Stimulated activated effector memory CD8-positive, alpha-beta T cell treated with anti-CD3 and anti-CD28 coated beads, Interleukin-12 subunit alpha, Interleukin-12 subunit beta, amount 100 ng/mL, for 72 hours (primary cell): ENCODE results near the gene SUSD5.
"Not testable (repeated sequence)": the region's sequence is repeated elsewhere in the genome, so short reads cannot be mapped to it uniquely, and the experiment has no call there.

Experiments used
- ATAC-seq: fragments of 150-1000 bp; cut with Tn5 transposase; 2 replicates; pipeline ENCODE4 v1.10.0; 2021
- DNase-seq, 2 donors: peaks; one replicate each; pipeline ENCODE4 v3.0.0; 2021 to 2022; ENCODE audit warnings: low spot score in 2 of 2
- H3K27ac Mint-ChIP-seq: one replicate; pipeline ENCODE4 v1.8.0; 2022; ENCODE audit warnings: mild to moderate bottlenecking, mixed read lengths
- H3K36me3 Mint-ChIP-seq: one replicate; pipeline ENCODE4 v1.8.0; 2022; ENCODE audit warnings: mild to moderate bottlenecking, mixed read lengths
- H3K4me1 Mint-ChIP-seq: one replicate; pipeline ENCODE4 v1.8.0; 2022; ENCODE audit warnings: mixed read lengths
- H3K4me3 Mint-ChIP-seq: one replicate; pipeline ENCODE4 v1.8.0; 2022; ENCODE audit warnings: mild to moderate bottlenecking, mixed read lengths
- H3K9me3 Mint-ChIP-seq: one replicate; pipeline ENCODE4 v1.8.0; 2022; ENCODE audit warnings: mixed read lengths

Gene SUSD5

DNA sequence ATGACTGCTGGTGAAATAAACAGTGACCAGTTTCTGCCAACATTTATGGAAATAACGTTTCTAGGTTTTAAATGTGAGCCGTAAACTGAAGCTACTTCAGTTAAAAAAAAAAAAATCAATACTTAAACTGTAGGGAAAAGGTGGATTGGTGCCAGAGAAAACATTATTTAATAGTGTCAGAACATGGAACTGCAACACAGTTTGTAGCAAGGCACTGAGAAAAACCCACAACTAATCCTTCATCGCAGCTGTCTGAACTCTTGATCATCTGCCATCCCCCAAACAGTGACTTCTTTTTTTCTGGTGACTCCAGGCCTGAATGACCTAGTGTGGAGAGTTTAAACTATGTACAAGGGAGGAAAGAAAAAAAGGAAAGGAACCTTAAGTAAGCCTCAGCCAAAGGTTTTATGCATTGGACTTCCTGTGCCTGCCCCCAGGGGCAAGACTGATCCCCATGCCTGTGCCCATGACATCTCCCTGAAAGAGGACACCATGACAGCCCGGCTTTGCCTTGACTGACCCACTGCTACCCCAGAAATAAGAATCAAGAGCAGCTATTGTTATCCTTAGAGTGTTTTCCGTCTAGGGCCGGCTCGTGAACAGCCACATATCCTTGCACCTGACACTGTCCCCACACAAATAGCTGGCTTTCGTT lies 71.7 kb downstream of the SUSD5 start:
- peaks cover 16% of the 10 kb centered on the region for H3K36me3 Mint-ChIP-seq
- no peaks in the 10 kb centered on the region for H3K9me3 Mint-ChIP-seq
- no peaks in the 10 kb centered on the region for H3K4me1 Mint-ChIP-seq
- no peak overlapping the region for H3K4me3 Mint-ChIP-seq
- DNase-seq = peak in 1 of 2 donors; percentile 38
- ATAC-seq = no peak
- no peak overlapping the region for H3K27ac Mint-ChIP-seq

DNA sequence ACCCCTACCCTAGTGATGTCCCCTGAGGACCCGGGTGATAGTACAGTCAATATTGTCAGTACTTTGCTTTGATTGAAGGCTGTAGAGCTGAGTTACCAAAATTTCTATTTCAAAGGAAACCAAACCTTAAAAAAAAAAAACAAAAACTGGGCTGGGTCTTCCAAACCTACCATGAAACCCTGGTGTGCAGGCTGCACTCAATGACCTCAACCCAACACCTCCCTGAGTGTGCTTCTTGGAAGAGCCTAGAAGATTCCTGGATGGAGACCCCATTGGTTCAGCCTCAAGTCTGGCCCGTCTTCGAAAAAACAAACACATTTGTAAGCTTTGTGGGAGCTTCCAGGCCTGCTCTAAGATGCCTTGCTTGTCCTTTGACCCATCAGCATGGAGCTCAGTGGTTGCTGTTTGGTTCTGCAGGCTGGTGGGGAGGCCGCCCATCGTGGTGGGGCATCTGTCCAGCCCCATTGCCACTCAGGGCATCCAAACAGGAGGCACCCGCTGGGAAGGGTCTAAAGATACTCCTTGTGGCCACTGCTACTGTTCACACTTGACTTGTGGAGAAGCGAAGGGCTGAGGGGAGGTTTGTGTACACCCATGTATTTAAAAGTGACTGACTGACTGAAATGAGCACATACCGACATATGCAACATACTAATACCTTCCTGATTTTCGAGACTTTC lies 72.6 kb downstream of the SUSD5 start:
- ATAC-seq (no peak), DNase-seq (peak in 1 of 2 donors; percentile 28)
- H3K4me3 Mint-ChIP-seq = no peak overlapping the region
- no peaks in the 10 kb centered on the region for H3K9me3 Mint-ChIP-seq
- H3K4me1 Mint-ChIP-seq = no peaks in the 10 kb centered on the region
- no peak overlapping the region for H3K27ac Mint-ChIP-seq
- peaks cover 18% of the 10 kb centered on the region for H3K36me3 Mint-ChIP-seq

DNA sequence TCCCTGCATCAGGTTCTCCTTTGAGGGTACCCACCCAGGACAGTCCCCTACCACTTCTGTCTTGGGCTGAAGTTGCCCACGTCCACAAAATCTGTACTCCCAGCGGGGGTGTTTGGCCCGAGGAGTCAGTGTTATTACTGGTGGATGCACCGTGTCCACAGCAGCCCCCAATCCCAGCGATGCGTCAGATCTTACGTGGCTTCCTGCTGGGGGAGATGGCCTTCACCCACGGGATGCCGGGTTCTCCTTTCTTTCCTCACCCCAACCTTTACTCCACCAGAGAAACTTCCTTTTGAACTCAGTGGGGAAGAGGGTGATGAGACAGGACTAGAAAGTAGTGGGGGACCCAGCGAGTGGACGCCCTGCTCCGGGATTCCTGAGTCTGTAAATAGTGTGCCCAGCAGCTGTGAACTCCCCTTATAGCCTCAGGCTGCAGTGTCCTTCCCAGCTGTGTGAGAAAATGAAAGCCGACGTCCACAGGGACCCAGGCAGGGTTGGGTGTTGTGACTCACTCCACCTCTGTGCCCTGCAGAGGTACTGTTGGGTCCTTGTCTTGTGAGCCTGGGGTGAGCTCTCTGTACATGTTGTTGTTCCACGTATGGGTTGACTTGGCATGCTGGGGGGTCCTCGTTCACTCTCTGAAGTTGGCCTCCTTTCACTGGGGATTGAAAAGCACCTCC lies 73.2 kb downstream of the SUSD5 start:
- no peak overlapping the region for H3K4me3 Mint-ChIP-seq
- peaks cover 18% of the 10 kb centered on the region for H3K36me3 Mint-ChIP-seq

DNA sequence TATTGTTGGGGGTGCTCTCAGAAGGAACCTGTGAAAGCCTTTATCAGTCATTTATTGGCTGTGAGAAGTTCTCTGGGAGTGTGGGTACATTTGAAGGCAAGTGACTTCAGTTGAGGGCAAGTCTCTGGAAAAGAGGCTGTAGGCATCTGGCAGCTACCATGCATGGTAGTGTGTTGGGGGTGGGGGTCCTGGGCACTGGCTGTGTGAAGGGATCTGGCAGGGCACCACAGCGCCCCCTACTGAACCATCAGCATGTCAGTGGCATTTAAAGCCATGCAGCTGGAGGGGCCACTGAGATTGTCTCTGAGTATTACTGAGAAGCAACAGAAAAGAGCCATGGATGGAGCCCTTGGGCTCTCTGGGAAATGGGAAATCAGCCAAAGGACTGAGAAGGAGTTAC lies 74.2 kb downstream of the SUSD5 start:
- Mint-ChIP-seq H3K36me3 (peaks cover 18% of the 10 kb centered on the region), H3K27ac (no peak overlapping the region), H3K4me1 (no peaks in the 10 kb centered on the region), H3K4me3 (no peak overlapping the region), H3K9me3 (no peaks in the 10 kb centered on the region)
- DNase-seq (peak in 1 of 2 donors; percentile 56), ATAC-seq (peak; percentile 36)

More for the DNA sequence above, 73.2 kb downstream of the SUSD5 start:
- no peak overlapping the region for H3K27ac Mint-ChIP-seq
- no peaks in the 10 kb centered on the region for H3K4me1 Mint-ChIP-seq
- ATAC-seq (no peak), DNase-seq (peak in 1 of 2 donors; percentile 37)
- H3K9me3 Mint-ChIP-seq = no peaks in the 10 kb centered on the region

- peaks cover 23% of the 10 kb centered on the region for H3K36me3 Mint-ChIP-seq
- no peaks in the 10 kb centered on the region for H3K9me3 Mint-ChIP-seq
- H3K4me1 Mint-ChIP-seq = no peaks in the 10 kb centered on the region
- DNase-seq (no peak), ATAC-seq (no peak)
- H3K4me3 Mint-ChIP-seq = no peak overlapping the region
- peak overlapping the region; percentile 13 for H3K27ac Mint-ChIP-seq
Observed at GRCh38 chr3:33141006-33141405, 77.6 kb downstream of the SUSD5 start.

GRCh38 chr3:33139996-33140395 lies 78.6 kb downstream of the SUSD5 start:
- no peak for DNase-seq
- Mint-ChIP-seq H3K4me1 (no peaks in the 10 kb centered on the region), H3K4me3 (no peak overlapping the region), H3K9me3 (no peaks in the 10 kb centered on the region), H3K27ac (no peak overlapping the region), H3K36me3 (peaks cover 33% of the 10 kb centered on the region)
- no peak for ATAC-seq

DNA sequence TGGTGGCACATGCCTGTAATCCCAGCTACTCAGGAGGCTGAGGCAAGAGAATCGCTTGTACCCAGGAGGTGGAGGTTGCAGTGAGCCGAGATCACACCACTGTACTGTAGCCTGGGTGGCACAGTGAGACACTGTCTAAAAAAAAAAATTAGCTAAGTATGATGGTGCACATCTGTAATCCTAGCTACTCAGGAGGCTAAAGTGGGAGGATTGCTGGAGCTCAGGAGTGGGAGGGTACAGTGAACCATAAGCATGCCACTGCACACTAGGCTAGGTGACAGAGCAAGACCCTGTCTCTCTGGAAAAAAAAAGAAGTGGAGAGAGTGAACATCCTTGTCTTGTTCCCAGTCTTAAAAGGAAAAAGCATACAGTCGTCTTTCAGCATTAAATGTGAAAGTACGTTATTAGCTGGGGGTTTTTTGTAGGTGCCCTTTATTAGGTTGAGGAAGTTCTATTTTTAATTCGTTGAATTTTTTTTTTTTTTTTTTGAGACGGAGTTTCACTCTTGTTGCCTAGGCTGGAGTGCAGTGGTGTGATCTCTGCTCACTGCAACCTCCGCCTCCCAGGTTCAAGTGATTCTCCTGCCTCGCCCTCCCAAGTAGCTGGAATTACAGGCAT lies 79.5 kb downstream of the SUSD5 start:
- peak in 1 of 2 donors; percentile 39 for DNase-seq
- H3K36me3 Mint-ChIP-seq = peaks cover 42% of the 10 kb centered on the region
- H3K4me3 Mint-ChIP-seq, H3K9me3 Mint-ChIP-seq, H3K27ac Mint-ChIP-seq, ATAC-seq, H3K4me1 Mint-ChIP-seq: not testable (repeated sequence)

DNA sequence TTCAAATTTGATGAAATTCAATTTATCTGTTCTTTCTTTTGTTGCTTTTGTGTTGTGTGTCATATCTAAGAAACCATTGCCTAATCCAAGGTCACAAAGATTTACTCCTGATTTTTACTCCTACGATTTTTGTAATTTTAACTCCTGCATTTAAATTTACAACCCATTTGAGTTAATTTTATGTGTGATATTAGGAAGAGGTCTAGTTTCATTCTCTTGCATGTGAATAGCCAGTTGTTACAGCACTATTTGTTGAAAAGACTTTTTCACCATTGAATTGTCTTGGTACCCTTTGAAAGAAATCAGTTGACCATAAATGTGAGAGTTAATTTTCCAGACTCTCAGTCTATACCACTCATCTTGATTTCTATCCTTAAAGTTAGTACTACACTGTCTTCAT lies 80.9 kb downstream of the SUSD5 start:
- no peak for ATAC-seq
- peaks cover 48% of the 10 kb centered on the region for H3K36me3 Mint-ChIP-seq

DNA sequence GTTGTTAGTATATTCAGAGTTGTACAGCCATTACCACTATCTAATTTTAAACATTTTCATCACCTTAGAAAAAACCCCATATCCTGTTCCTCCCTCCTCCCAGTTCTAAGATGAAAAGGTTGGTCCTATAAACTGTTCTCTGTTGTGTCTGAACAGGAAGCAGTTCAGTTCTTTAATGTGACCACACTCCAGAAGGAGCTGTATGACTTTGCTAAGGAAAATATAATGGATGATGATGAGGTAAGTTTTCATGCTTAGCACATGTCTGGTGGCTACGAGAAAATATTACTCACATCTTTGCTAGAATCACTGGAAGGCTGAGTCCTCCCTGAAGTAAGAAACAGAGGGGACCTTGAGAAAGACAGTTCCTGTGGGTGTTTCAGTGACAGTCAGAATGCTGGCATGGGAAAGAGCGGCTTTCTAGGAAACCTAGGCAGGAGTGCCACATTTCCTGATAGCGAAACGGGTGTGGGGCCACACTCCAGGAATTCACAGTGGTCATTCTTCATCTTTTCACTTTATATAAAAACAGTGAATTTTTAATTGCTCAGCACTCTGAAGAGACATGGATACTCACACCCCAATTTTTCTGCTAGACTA lies 84.5 kb downstream of the SUSD5 start:
- Mint-ChIP-seq H3K9me3 (no peaks in the 10 kb centered on the region), H3K27ac (no peak overlapping the region), H3K36me3 (peaks cover 60% of the 10 kb centered on the region), H3K4me3 (no peak overlapping the region), H3K4me1 (no peaks in the 10 kb centered on the region)
- DNase-seq (no peak), ATAC-seq (peak; percentile 39)

More for the DNA sequence above, 80.9 kb downstream of the SUSD5 start:
- Mint-ChIP-seq H3K9me3 (no peaks in the 10 kb centered on the region), H3K27ac (no peak overlapping the region), H3K4me3 (no peak overlapping the region), H3K4me1 (no peaks in the 10 kb centered on the region)
- DNase-seq = no peak

GRCh38 chr3:33132019-33132360 lies 86.6 kb downstream of the SUSD5 start:
- Mint-ChIP-seq H3K9me3 (no peaks in the 10 kb centered on the region), H3K27ac (no peak overlapping the region), H3K36me3 (peaks cover 61% of the 10 kb centered on the region), H3K4me1 (no peaks in the 10 kb centered on the region), H3K4me3 (no peak overlapping the region)
- no peak for ATAC-seq
- DNase-seq = no peak

DNA sequence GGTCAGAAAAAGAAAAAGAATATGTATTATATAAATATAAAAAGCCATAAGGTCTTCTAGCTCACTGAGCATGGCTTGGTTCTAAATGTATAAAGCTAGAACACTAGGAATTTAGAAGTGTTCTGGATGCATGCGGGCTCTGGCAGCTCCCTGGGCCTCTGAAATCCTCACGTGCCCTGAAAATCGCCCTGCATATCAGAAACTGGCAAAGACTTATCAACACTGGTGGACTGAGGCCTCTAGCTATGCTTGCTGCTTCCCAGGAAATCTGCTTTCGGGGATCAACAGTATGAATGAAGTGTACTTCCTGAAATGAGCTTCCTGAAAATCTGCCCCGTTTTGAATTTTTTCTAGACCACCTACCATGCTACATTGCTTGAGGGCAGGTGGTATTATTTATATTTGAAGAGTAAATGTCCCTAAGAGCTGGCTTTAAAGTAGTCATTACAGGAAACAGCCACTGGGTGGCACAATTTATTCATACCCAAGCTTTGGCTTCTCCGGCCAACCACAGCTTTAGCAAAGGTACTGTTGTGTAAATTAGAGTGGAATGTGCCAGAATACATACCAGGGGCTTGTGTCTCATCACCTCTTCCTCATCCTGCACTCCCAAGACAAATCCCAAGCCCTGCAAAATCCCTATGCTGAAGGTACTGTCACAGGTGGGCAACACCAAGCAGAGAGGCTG lies 87.1 kb downstream of the SUSD5 start:
- Mint-ChIP-seq H3K4me1 (no peaks in the 10 kb centered on the region), H3K4me3 (no peak overlapping the region), H3K9me3 (no peaks in the 10 kb centered on the region), H3K36me3 (peaks cover 66% of the 10 kb centered on the region), H3K27ac (no peak overlapping the region)
- ATAC-seq = peak; percentile 61
- no peak for DNase-seq

GRCh38 chr3:33130144-33130543 lies 88.5 kb downstream of the SUSD5 start:
- no peak for ATAC-seq
- Mint-ChIP-seq H3K27ac (no peak overlapping the region), H3K9me3 (no peaks in the 10 kb centered on the region), H3K4me3 (no peak overlapping the region), H3K36me3 (peaks cover 66% of the 10 kb centered on the region), H3K4me1 (no peaks in the 10 kb centered on the region)
- no peak for DNase-seq

DNA sequence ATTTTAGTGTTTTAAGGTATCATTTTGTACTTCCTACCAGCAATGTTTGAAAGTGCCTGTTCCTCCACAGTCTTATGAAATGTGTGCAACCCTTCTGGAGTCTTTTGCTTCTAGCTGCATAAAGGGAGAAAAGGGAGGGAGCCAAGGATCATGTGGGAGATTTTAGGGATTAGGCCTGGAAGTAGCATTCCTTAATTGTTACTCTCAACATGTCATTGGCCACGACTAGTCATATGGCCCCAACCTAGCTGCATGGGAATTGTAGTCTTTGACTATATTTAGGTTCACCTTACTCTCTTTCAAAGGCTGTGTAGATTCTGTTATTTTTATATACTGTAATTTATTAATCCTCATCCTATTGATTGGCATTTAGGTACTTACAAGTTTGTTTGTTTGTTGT lies 89.9 kb downstream of the SUSD5 start:
- peak overlapping the region; percentile 3 for H3K27ac Mint-ChIP-seq
- DNase-seq (no peak), ATAC-seq (no peak)
- H3K36me3 Mint-ChIP-seq = peaks cover 60% of the 10 kb centered on the region
- H3K9me3 Mint-ChIP-seq = no peaks in the 10 kb centered on the region
- H3K4me3 Mint-ChIP-seq = no peak overlapping the region
- peaks cover 8% of the 10 kb centered on the region for H3K4me1 Mint-ChIP-seq

- no peak for ATAC-seq
- Mint-ChIP-seq H3K4me3 (no peak overlapping the region), H3K36me3 (peaks cover 49% of the 10 kb centered on the region), H3K9me3 (no peaks in the 10 kb centered on the region), H3K4me1 (peaks cover 8% of the 10 kb centered on the region), H3K27ac (no peak overlapping the region)
- no peak for DNase-seq
Observed at GRCh38 chr3:33125840-33126239, 92.8 kb downstream of the SUSD5 start.

DNA sequence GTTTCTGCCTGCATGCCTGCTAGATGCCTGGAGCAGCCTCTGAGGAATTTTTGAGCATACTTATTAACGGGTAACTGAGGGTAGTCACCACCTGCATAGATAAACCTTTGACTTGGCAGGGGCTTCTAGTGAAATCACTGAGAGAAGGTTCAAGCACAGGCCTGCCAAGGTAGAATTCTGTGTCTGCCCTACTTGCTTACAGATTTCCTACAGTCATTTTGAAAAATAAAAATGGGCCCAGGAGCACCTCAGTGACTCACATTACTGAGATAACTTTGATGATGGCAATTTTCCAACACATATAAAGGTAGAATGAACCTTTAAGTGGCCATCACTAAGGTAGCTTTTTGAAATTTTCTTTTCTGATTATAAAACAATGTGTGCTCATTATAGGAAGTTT lies 94.0 kb downstream of the SUSD5 start:
- ATAC-seq = peak; percentile 63
- DNase-seq = no peak
- Mint-ChIP-seq H3K36me3 (peaks cover 44% of the 10 kb centered on the region), H3K4me3 (no peak overlapping the region), H3K4me1 (peaks cover 8% of the 10 kb centered on the region), H3K9me3 (no peaks in the 10 kb centered on the region), H3K27ac (no peak overlapping the region)
